Upper lobe of right lung (tissue), 1 donor: Measurements from ENCODE around the gene ACTR3. TPM values are rescaled to one million over a fixed set of nuclear protein-coding genes. Genes with fewer than 3 reads are reported as not detected.

Experiments
- ATAC-seq: fragments of 200-7000 bp; cut with Tn5 transposase; one replicate; pipeline ENCODE4 v1.9.1; 2020; ENCODE audit warnings: mild to moderate bottlenecking, moderate library complexity
- DNase-seq: peaks from one replicate; pipeline ENCODE4 v3.0.0-alpha.2; 2020
- H3K27ac ChIP-seq: fragments of 200-600 bp; one replicate; pipeline ENCODE4 v1.8.0; 2022
- H3K27me3 ChIP-seq: fragments of 200-600 bp; one replicate; pipeline ENCODE4 v1.8.0; 2022; ENCODE audit warnings: mild to moderate bottlenecking
- H3K36me3 ChIP-seq: fragments of 200-600 bp; one replicate; pipeline ENCODE4 v1.8.0; 2022
- H3K4me1 ChIP-seq: fragments of 200-600 bp; one replicate; pipeline ENCODE4 v1.8.0; 2022
- H3K4me3 ChIP-seq: fragments of 200-600 bp; one replicate; pipeline ENCODE4 v1.8.0; 2022; ENCODE audit warnings: mild to moderate bottlenecking
- H3K9me3 ChIP-seq: fragments of 200-600 bp; one replicate; pipeline ENCODE4 v1.8.0; 2022
- CTCF ChIP-seq: fragments of 200-600 bp; IDR thresholded peaks from one replicate; pipeline ENCODE4 v1.8.0; 2022; ENCODE audit warnings: antibody characterized with exemption
- intact Hi-C: fragments of 100-400 bp; cut with DNase I; formaldehyde crosslinking; loops from one replicate; pipeline ENCODE4 v1.11.0; 2022
- total RNA-seq: library from RNA; stranded (reverse); fragmentation: NEBNext Ultra II Directional; extraction: Animal tissue kit (Norgen Biotek cat#: 25700); gene quantifications from one replicate; pipeline ENCODE4 v1.2.1, GENCODE V29; 2021
- donor health status: DM: no; HTN: yes; CAD: no; lungs with severe emphysema.

Gene ACTR3
- total RNA-seq, 1 donor from 2014 or later: 229 TPM

GRCh38 chr2:113979191-113980128, 89.6 kb downstream of the ACTR3 start:
- TF ChIP-seq CTCF: peak; percentile 57
- no peak overlapping the region for H3K27ac ChIP-seq
- peaks cover 7% of the 10 kb centered on the region for H3K36me3 ChIP-seq
- no peaks in the 10 kb centered on the region for H3K4me1 ChIP-seq
- intact Hi-C loops: no loop called here
- no peaks in the 10 kb centered on the region for H3K9me3 ChIP-seq
- ATAC-seq: no peak
- H3K4me3 ChIP-seq: no peak overlapping the region
- H3K27me3 ChIP-seq: no peaks in the 10 kb centered on the region
- DNase-seq: no peak

GRCh38 chr2:113980946-113981345, 91.1 kb downstream of the ACTR3 start:
- Histone ChIP-seq H3K4me3 (no peak overlapping the region), H3K27me3 (no peaks in the 10 kb centered on the region), H3K9me3 (no peaks in the 10 kb centered on the region), H3K36me3 (no peaks in the 10 kb centered on the region), H3K27ac (no peak overlapping the region), H3K4me1 (no peaks in the 10 kb centered on the region)
- intact Hi-C loops: no loop called here
- DNase-seq (no peak), ATAC-seq (no peak)
- no peak for TF ChIP-seq CTCF

GRCh38 chr2:113981404-113982134, 91.7 kb downstream of the ACTR3 start:
- Histone ChIP-seq H3K27ac (no peak overlapping the region), H3K9me3 (no peaks in the 10 kb centered on the region), H3K4me3 (no peak overlapping the region), H3K36me3 (no peaks in the 10 kb centered on the region), H3K4me1 (no peaks in the 10 kb centered on the region), H3K27me3 (no peaks in the 10 kb centered on the region)
- TF ChIP-seq CTCF: no peak
- intact Hi-C loops: no loop called here
- no peak for ATAC-seq
- no peak for DNase-seq

GRCh38 chr2:113985554-113986397, 95.9 kb downstream of the ACTR3 start:
- Histone ChIP-seq H3K36me3 (no peaks in the 10 kb centered on the region), H3K27ac (no peak overlapping the region), H3K27me3 (no peaks in the 10 kb centered on the region), H3K4me1 (no peaks in the 10 kb centered on the region), H3K9me3 (no peaks in the 10 kb centered on the region), H3K4me3 (no peak overlapping the region)
- DNase-seq (no peak), ATAC-seq (no peak)
- intact Hi-C loops: no loop called here
- no peak for TF ChIP-seq CTCF

- intact Hi-C loops: no loop called here
- H3K9me3 ChIP-seq: no peaks in the 10 kb centered on the region
- no peak for TF ChIP-seq CTCF
These were observed 96.9 kb downstream of the ACTR3 start for GRCh38 chr2:113986762-113987290.

More at GRCh38 chr2:113986762-113987290, 96.9 kb downstream of the ACTR3 start:
- no peak for DNase-seq
- Histone ChIP-seq H3K4me3 (no peak overlapping the region), H3K27ac (no peak overlapping the region), H3K36me3 (no peaks in the 10 kb centered on the region), H3K4me1 (no peaks in the 10 kb centered on the region), H3K27me3 (no peaks in the 10 kb centered on the region)
- ATAC-seq: no peak
